ENCODE results near the gene LMF1.

- TF ChIP-seq CTCF (IDR thresholded peaks at IDR 0.05): no peak
- no peak for TF ChIP-seq ZFX (IDR thresholded peaks at IDR 0.05; ENCODE audit: borderline replicate concordance)
These were observed 165.3 kb downstream of the LMF1 start for GRCh38 chr16:805474-805873.
